Esophagus muscularis mucosa (tissue), 4 donors: Measurements from ENCODE around the gene TNRC18. TPM values are rescaled to one million over a fixed set of nuclear protein-coding genes. Genes with fewer than 3 reads are reported as not detected.
A peak's percentile ranks its signal among the peaks of the same experiment; 100 is the strongest.

ENCODE experiments used
- DNase-seq: peaks from one replicate; pipeline ENCODE4 v3.0.0-alpha.2; 2017; ENCODE audit errors: extremely low spot score
- H3K27ac ChIP-seq, 4 donors: fragments of 200-600 bp; sonication (generic); replicated peaks in 1 of 4; 1 replicate in 3 of 4; 2 replicates in 1 of 4; pipeline ENCODE4 v1.5.1; 2016 to 2019; ENCODE audit warnings: mild to moderate bottlenecking in 1 of 4
- H3K27me3 ChIP-seq, 4 donors: fragments of 200-600 bp; sonication (generic); one replicate each; pipeline versions ENCODE4 v1.5.1 to v1.6.0; 2016 to 2019
- H3K36me3 ChIP-seq, 4 donors: fragments of 200-600 bp; sonication (generic); one replicate each; pipeline ENCODE4 v1.5.1; 2016 to 2019
- H3K4me1 ChIP-seq, 4 donors: fragments of 200-600 bp; sonication (generic); one replicate each; pipeline ENCODE4 v1.5.1; 2016 to 2019
- H3K4me3 ChIP-seq, 4 donors: fragments of 200-600 bp; sonication (generic); 1 replicate in 2 of 4; 2 replicates in 2 of 4; pipeline ENCODE4 v1.5.1; 2016 to 2019; ENCODE audit warnings: mild to moderate bottlenecking in 4 of 4, moderate library complexity in 1 of 4
- H3K9me3 ChIP-seq, 4 donors: fragments of 200-600 bp; sonication (generic); 1 replicate in 3 of 4; 2 replicates in 1 of 4; pipeline ENCODE4 v1.5.1; 2016 to 2019
- CTCF ChIP-seq, 3 experiments: fragments of 200-600 bp in 2 of 3; fragments of 450-650 bp in 1 of 3; sonication (generic) in 2 of 3; IDR thresholded peaks; one replicate each; pipeline ENCODE4 v1.5.1; 2017 to 2019; ENCODE audit warnings: antibody characterized with exemption in 3 of 3, mild to moderate bottlenecking in 2 of 3, moderate library complexity in 1 of 3
- EP300 ChIP-seq: sonication (generic); formaldehyde crosslinking; IDR thresholded peaks from one replicate; pipeline ENCODE4 v1.6.1; 2017; ENCODE audit warnings: antibody characterized with exemption
- POLR2A ChIP-seq: fragments of 450-650 bp; IDR thresholded peaks from one replicate; pipeline ENCODE4 v1.6.1; 2017; ENCODE audit warnings: antibody characterized with exemption, moderate library complexity, mild to moderate bottlenecking, low read depth
- POLR2AphosphoS5 ChIP-seq, 2 donors: sonication (generic); formaldehyde crosslinking; IDR thresholded peaks; one replicate each; pipeline ENCODE4 v1.6.1; 2017; ENCODE audit warnings: antibody characterized with exemption in 2 of 2
- WGBS: methylation state at CpG from one replicate; pipeline ENCODE4 v1.1.5; 2018; 5-methylcytosine and 5-hydroxymethylcytosine counted together
- intact Hi-C: fragments of 100-400 bp; cut with DNase I; formaldehyde crosslinking; loops from one replicate; pipeline ENCODE4 v1.15.1; 2023
- total RNA-seq, 4 donors: library from RNA; depleted of rRNA; stranded (reverse); fragments of >200 nt; gene quantifications; one replicate each; pipeline versions ENCODE4 v1.1.0 to v1.2.1, GENCODE V29; 2016

TNRC18 gene
- total RNA-seq, 4 donors from 2014 or later = 101 to 277 (median 166) TPM

GRCh38 chr7:5393748-5394147 lies 29.9 kb downstream of the TNRC18 start:
- Histone ChIP-seq H3K9me3 (no peaks in the 10 kb centered on the region), H3K4me1 (peaks cover 22 to 94% (median 65%) of the 10 kb centered on the region in 4 donors), H3K27me3 (no peaks in the 10 kb centered on the region), H3K27ac (peak overlapping the region in 2 of 4 donors; percentile 33 to 83), H3K4me3 (no peak overlapping the region), H3K36me3 (peaks cover 25 to 61% (median 51%) of the 10 kb centered on the region in 4 donors)
- intact Hi-C loops = no loop called here
- WGBS = 83% methylated on average over 8 of the region's 8 CpGs
- TF ChIP-seq POLR2AphosphoS5 (IDR thresholded peaks at IDR 0.05) = no peak
- no peak for TF ChIP-seq POLR2A
- no peak for TF ChIP-seq EP300
- TF ChIP-seq CTCF (IDR thresholded peaks at IDR 0.05) = no peak
- no peak for DNase-seq

- Histone ChIP-seq H3K27ac (peak overlapping the region in 1 of 4 donors; percentile 7), H3K4me1 (peaks cover 22 to 94% (median 61%) of the 10 kb centered on the region in 4 donors), H3K9me3 (no peaks in the 10 kb centered on the region), H3K36me3 (peaks cover 29 to 65% (median 53%) of the 10 kb centered on the region in 4 donors), H3K27me3 (no peaks in the 10 kb centered on the region), H3K4me3 (no peak overlapping the region)
- TF ChIP-seq POLR2A (no peak), CTCF (IDR thresholded peaks at IDR 0.05) (no peak), POLR2AphosphoS5 (IDR thresholded peaks at IDR 0.05) (no peak), EP300 (no peak)
- intact Hi-C loops = no loop called here
- DNase-seq = no peak
- WGBS = 76% methylated on average over 7 of the region's 9 CpGs
These were observed 30.3 kb downstream of the TNRC18 start for GRCh38 chr7:5393328-5393727.

GRCh38 chr7:5390918-5391317 lies 32.7 kb downstream of the TNRC18 start:
- Histone ChIP-seq H3K9me3 (no peaks in the 10 kb centered on the region), H3K4me1 (peaks cover 4 to 94% (median 58%) of the 10 kb centered on the region in 4 donors), H3K36me3 (peaks cover 38 to 89% (median 76%) of the 10 kb centered on the region in 4 donors), H3K27ac (peak overlapping the region; percentile 52 to 69 (median 64)), H3K27me3 (no peaks in the 10 kb centered on the region), H3K4me3 (no peak overlapping the region)
- intact Hi-C loops = no loop called here
- TF ChIP-seq CTCF (IDR thresholded peaks at IDR 0.05) (no peak), EP300 (no peak), POLR2A (no peak), POLR2AphosphoS5 (IDR thresholded peaks at IDR 0.05) (no peak)
- 62% methylated on average over 7 of the region's 7 CpGs for WGBS
- no peak for DNase-seq

- 97% methylated on average over 4 of the region's 64 CpGs for WGBS
- no peaks in the 10 kb centered on the region for H3K27me3 ChIP-seq
- peak overlapping the region; percentile 35 to 69 (median 60) for H3K27ac ChIP-seq
- TF ChIP-seq POLR2A = no peak
- TF ChIP-seq EP300 = no peak
- TF ChIP-seq CTCF (IDR thresholded peaks at IDR 0.05) = no peak
- TF ChIP-seq POLR2AphosphoS5 (IDR thresholded peaks at IDR 0.05) = no peak
- intact Hi-C loops = no loop called here
- H3K36me3 ChIP-seq = peaks cover 38 to 90% (median 77%) of the 10 kb centered on the region in 4 donors
- no peak overlapping the region for H3K4me3 ChIP-seq
- no peaks in the 10 kb centered on the region for H3K9me3 ChIP-seq
- DNase-seq = no peak
- peaks cover 7 to 92% (median 55%) of the 10 kb centered on the region in 4 donors for H3K4me1 ChIP-seq
These were observed 34.7 kb downstream of the TNRC18 start for GRCh38 chr7:5388905-5389433.
